HS-5 (cell line): Measurements from ENCODE around the gene KIAA0930.
A peak's percentile ranks its signal among the peaks of the same experiment; 100 is the strongest.

Experiments used
- DNase-seq: peaks from one replicate; pipeline ENCODE4 v3.0.0-alpha.2; 2012; ENCODE audit warnings: low read depth

The KIAA0930 gene

DNA sequence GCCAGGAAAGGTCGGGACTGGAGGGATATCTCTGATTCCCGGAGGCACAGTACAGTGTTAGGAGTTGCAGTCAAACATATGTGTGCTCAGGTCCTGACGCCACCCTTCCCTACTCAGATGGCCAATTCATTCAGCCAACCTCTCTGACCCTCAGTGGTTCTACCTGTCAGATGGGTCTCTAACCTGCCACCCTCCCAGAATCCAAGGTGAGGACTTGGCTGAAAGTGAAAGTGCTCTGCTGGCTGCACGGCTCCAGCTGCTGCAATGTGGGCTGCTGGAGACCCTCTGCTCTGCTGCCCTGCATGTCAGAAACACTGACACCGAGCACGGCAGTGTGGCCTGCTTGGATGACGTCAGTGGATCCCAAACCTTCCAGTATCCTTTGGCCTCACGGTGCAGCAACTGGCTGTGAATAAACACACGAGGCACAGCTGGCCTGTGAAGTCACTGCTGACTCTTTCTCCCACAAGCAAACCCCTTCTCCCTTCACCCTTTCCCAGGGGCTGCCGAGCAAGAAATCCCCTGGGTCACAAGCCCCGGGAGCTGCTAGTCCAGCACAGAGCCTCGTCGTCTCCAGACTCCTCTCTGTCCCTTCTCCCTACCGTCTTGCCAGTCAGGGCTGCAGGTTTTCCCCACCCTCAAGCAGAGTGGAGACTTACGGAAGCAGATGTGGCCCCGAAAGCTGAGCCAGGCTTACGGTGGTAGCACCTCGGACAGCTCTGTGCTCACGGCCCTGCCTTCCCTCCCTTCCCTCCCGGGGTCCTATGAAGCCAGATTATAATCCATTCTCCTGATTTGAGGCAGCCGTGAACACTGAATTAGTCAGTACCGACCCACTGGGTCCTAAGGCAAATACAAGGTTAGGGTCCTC, 24.3 kb downstream of the KIAA0930 start:
- no peak for DNase-seq

DNA sequence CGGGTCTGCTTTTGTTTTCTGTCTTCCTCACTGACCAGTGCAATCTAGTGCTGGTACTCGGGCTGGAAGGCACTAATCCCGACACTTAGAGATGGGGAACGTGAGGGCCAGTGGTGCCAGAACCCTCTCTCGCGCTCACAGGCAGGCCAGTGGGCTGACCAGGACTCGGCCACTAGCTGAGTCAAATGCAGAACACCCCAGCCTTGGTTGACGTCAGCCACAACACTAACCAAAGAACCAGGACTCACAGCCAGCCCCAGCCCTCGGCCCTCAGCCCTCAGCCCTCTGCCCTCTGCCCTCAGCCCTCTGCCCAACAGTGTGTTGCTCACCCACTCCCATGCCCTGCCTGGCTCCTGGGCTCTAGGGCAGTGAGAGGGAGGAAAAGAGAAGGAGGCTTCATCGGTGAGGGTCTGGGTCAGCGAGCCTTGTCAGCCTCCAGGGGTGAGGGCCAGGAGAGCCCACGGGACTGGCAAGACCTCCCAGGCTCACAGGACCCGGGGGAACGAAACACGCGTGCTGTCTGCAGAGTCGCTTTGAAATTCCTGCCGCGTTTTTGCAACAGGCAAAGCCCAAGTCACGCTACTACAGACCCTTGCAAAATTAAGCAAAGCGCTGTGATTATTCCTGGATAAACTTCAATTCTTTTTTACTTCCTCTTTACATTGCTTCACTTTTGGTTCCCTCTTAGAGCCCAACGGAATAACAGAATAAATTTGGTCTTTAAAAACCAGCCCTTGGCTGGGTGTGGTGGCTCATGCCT, 27.5 kb downstream of the KIAA0930 start:
- no peak for DNase-seq

DNA sequence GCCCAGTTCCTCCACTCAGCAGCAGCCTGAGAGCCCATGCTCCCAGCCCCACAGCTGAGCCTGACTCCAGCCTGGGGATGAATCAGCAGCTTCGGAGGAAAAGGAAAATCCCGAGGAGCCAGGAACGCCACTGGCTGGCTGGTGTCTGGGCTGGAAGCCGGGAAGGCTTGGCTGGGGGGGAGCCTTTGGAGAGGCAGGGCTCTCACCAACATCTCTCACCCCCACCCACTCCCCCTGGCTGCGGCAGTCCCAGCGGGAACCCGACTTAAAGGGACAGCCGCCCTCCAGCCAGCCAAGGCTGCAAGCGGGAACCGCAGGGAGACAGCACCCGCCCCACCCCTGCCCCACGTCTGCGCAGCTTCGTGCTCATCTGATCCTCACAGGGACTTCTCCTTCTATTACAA, 28.4 kb downstream of the KIAA0930 start:
- DNase-seq = peak; percentile 61

DNA sequence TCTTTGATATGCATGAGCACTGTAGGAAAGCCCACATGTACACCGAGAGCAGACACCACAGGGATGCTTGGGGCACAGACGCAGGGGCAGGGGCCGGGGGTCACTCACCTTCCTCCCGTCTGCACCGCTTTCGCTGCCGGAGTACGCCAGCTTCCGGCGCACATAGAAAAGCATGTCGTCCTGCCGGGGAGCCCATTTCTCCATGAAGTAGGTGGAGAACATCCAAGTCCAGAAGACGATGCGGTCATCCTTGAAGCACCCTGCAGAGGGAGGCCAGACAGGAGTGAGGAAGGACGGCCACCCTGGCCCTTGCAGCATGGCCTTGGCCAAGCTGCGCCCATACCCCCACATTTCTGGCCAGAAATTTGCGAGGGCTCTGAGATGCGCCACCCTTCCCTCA, 28.8 kb downstream of the KIAA0930 start:
- peak; percentile 14 for DNase-seq

DNA sequence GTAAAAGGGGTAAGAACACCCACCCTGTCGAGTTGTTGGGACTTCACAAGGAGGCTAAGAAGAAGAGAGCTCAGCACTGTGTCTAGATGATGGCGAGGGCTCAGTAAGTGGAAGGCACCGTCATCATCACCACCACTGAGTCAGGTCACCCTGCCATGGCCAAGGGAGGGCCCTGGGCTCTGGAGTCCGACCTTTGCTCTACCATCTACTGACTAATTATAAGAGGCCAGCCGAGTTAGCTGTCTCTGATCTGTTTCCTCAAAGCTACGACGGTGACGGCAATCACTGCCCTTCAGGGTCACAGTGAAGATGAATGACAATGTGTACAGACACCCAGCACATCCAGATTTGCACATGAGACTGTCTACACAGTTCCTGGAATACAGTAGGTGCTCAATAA, 29.3 kb downstream of the KIAA0930 start:
- no peak for DNase-seq

DNA sequence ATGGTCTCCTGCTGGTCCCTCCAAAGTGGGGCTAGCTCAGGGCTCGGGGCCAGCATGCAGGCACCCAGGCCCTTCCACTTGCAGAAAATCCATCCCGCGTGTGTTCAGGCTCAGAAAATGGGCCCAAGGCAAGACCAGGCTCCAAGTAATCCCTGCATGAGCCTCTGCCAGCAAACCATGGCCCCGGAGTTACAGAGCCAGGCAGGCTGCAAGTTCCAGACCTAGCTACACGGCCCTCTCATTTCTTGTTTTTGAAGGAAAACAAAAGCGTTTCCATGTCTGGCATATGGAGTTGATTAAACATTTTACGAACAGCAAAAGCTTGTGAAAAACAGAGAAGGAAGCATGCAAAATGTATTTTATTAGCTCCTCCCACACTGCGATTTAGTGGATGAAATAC, 29.7 kb downstream of the KIAA0930 start:
- DNase-seq = no peak

DNA sequence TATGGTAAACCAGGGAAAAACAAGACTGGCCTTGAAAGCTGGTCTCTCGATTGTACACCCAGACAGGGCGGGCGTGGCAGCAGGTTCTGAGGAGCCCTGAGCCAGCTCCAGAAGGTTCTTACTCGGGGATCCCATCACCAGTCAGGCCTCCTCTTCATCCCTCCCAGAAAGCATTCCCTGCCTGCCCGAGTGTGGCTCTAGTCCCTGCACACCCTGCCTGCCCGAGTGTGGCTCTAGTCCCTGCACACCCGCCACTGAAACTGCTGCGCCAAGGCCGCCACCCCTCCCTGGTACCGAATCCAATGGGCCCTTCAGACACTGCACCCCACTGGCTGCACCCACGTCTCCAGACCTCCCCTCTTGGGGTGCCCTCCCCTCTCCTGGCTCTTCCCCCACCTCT, 30.1 kb downstream of the KIAA0930 start:
- DNase-seq = no peak

DNA sequence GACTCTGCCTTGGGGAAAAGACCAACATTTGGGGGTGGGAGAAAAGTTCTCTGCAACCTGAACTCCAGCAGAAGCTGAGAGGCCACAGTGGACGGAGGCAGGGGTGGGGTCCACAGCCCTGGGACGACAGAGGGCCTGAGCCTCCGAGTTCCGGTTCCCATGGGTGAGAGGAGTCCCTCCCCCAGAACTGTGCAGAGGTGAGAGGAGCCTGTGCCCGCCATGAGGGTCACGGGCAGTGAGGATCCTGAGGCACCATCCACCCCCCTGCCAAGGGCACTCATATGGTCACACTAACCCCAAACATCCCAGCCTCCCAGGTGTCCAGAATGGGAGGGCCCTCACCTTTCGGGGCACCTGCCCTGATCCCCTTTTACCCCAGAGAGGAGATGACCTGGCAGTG, 30.5 kb downstream of the KIAA0930 start:
- DNase-seq = no peak

DNA sequence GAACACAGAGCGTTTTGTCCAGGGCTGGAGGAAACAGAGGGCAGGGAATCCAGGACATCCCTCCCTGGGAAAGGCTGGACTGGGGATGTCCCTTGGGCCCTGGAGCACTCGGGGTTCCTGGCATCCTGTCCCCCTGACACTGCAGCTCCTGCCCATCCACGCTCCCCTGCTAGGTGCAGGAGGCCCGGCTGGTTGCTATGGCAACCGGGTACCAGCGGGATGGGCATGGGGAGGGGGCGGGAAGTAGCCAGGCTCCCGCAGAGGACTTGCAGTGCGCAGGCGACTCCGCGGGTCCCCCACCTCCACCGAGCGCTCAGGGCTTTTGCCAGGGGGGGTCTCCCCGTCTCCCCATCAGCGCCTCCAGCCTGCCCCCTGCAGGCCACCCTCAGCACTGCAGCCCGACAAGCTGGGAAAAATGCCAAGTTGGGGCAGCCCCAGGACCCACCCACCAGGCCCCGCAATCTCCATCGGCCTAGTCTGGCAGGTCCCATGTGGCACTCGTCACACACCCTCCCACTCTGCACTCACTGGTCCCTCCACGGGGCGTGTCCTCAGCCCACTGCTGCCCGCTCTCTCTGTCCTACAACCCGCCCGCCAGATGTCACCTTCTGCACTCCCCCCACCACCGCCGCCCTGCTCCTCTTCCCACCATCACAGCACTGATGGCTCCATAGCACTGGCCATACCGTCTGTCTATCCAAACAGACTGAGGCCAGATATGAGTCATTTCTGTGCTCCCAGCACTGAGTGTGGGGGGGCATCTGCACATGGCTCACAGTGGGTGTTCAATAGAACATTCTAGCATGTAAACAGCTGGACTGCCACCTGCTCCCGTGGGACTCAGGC, 31.5 kb downstream of the KIAA0930 start:
- peak; percentile 34 for DNase-seq

DNA sequence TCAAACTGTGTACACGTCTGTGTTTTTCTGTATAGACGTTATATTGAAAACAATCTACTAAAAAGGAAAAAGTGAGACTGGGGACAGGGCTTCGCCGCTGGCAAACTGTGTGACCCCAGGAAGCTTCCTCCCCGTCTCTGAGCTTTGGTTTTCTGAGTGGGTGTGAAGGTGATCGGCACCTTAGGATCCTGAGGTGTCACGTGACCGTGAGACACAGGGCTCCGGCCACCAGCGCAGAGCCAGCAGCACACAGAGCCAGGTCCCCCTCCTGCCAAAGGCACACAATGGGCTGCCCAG, 32.0 kb downstream of the KIAA0930 start:
- DNase-seq = no peak

DNA sequence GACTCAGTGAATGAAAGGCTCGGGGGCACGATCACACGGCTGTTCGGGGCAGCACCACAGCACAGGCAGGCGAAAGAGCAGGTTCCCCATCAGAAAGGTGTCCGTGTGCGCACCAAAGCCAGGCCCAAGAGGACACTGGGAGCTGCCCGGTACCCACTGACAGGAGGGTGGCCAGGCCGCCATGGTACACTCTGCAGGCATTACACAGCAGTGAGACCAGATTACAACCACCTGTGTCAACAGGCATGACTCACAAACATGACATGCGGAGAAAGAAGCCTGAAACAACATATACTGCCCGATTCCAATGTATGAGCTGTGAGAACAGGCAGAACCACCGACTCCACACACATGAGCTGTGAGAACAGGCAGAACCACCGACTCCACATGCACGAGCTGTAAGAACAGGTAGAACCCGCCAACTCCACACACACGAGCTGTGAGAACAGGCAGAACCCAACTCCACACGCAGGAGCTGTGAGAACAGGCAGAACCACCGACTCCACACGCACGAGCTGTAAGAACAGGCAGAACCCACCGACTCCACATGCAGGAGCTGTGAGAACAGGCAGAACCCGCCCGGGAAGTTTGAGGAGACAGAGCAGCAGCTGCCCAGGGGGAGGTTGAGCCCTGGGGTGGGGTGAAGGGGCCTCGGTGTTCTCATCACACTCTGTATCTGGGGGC, 32.6 kb downstream of the KIAA0930 start:
- DNase-seq = peak; percentile 43

DNA sequence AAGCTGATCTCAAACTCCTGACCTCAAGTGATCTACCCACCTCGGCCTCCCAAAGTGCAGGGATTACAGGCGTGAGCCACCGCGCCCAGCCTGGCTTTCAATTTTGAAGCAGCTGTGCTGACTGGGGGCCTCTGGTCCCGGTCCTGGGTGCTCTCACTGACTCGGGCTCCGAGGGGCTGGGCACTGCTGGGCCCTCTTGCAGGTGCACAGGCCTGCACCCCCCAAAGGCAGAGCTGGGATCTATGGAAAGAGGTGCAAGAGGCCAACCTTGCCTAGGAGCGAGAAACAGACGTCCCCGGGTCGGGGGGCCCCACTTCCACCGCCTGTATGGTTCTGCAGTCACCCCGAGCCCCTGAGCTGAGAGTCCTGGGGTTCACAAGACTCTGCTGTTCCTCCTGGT, 33.2 kb downstream of the KIAA0930 start:
- no peak for DNase-seq

DNA sequence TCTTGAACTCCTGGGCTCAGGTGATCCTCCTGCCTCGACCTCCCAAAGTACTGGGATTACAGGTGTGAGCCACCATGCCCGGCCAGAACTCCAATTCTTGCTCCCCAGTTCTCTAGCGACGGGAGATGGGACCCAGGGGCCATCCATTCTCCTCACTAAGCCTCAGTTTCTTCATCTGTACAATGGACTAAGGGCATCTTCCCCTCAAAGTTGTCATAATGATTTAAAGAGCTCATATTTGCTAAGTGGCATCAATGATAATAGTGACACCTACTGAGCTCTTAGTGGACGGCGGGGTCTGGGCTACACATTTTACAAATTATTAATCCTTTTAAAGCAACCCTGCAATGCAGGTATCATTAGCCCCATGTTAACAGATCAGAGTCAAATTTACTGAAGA, 34.5 kb downstream of the KIAA0930 start:
- no peak for DNase-seq

DNA sequence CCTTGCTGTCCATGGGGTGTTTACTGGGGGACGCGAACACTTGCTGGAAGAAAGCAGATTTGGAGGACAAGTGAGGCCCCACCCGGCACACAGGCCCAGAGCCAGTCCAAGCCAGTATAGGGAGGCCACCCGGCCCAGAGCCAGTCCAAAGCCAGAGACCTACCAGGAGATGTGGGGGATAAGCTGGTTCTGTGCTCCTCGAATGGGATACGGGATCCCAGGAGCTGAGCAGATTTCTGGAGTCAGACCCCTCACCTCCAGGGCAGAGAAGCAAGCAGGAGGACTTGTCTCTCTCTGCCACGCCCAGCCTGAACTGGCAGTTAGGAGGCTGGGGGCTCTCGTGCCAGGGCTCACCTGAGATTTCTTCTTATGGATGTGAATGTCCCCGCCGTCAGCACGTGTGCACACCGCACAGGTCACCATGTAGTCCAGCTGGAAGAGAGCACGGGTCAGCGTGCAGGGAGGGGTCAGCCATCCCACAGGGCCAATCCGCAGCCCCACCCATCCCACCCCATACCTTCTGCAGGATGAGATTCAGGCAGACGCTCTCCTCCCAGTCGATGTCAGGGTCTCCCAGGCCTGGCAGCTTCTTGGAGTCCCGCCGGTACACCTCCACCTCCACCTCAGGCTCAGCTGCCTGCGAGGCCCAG, 35.3 kb downstream of the KIAA0930 start:
- no peak for DNase-seq

DNA sequence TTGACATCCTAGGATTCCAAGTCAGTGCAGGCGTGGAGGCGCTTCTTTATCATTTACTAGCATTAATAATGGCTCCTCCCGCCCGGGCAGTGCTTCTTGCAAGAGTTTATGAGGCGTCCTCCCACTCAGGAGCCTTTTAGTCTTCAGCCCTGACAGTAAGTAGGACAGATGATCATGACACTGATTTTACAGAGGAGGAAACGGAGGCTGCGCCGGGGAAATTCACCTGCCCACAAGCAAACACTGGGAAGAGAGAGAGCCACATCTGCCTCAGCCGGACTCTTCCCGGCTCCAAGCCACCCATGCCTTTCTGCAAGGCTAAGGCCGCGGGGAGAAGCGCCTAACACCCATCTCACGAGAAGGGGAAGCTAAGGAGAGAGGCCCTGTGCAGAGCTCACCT, 35.9 kb downstream of the KIAA0930 start:
- DNase-seq = no peak

DNA sequence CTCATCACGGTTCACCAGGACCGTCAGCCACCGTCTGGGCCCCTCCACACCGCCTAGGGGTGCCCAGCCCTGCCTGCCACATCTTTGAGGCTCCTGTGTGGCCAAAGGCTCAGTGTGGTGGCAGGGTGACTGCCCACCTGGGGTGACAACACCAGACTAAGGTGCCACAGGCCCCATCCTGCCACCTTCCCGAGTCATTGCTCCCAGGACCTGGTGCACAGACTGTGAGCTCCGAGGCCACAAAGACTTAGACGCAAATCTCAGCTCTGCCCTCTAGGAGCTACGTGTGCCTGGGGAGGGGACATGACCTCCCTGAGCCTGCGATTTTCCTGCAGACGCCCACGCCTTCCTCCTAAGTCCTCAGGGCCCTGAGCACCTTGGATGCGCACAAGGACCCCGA, 36.5 kb downstream of the KIAA0930 start:
- no peak for DNase-seq

DNA sequence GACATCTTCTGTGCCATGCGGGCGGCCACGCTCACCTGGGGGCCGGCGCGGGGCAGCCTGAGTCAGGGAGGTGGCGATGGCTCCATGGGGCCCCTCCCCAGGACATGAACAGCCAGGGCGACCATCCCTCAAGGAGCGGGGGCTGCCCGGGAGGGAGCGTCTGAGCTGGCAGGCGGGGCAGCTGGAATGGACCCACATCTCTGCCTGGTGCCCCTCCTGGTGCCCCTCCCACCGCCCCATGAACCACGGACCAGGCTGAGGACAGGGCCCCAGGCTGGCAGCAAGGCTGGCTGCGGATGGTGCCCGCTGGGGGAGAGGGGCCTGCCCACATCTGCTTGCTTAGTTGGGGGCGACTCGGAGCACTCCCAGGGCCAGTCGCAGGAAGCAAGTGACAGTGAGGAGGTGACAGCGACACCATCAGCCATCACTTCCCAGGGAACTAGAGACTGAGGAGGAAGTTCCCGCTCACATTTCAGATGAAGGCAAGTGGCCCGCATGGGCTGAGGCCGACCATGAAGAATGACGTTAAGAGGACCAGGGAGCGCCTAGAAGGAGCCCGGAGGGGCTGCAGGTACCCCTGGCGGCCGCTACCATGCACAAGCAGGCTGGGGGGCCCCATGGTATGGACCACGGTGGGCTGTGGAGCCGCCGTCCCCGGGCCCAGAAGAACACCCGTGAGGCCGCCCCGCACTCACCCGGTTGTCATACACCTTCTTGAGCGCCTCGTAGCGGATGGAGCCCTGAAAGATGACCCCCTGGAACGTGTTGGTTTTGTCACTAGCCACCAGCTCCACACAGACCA, 37.3 kb downstream of the KIAA0930 start:
- DNase-seq = no peak

DNA sequence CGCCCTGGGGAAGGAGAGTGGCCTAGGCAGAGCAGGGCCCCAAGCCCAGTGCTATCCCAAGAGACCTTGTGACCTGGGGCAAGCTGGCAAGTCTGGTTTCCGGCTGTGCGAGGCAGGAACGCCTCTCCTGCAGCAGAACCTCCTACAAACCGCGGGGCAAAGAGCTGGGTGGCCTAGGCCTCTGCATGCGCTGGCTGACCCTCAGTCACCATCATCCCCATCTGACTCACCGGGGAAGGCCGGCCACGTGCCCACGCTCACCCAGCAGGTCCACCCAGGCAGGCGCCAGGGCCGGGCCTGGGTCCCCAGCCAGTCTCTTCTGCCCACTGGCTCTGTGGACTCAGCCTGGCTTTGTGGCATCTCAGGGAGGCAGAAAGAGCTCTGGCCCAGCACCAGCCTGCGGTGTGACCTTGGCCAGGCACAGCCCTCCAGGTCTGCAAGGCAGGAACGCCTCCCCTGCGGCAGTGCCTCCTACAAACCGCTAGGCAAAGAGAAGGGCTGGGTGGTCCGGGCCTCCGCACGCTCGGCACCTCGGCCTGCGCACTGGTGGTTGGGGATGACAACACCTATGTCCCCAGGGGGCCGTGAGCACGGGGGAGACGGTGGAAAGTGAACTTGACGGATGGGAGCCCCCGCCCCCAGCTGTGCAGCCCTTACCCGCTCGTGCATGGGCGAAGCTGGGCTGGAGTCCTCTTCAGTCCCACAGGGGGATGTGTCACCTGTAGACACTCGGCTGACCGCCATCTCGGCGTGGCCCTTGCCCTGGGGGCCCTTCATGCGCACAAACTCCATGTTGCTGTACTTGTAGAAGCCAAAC, 38.2 kb downstream of the KIAA0930 start:
- DNase-seq = no peak

DNA sequence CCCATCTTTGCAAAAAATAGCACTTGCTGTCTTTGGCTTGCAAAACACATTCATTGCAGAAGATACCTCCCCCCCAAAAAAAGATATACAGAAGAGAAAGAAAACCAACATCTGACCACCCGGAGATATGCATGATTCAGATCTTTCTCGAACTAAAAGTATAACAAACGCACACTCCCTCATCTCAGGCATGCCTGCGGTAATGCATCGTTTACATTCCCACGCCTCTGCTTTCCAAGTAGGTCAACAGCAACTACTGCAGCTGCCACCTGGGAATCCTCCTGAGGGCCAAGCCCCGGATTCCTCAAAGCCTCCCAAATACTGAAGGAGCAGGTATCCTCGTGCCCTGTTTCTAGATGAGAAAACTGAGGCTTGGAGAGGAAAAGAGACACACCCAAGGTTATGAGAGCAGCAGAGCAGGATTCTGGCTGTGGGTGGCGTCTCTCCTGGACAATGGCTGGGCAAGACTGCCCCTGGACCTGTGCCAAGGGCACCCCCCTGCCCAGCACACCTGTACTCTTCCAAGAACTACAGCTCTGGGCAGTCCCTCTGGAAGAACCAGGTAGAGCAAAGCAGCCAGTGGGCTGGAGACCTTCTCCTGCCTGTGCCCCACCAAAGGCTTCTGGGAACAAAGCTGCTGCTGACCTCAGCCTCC, 38.9 kb downstream of the KIAA0930 start:
- no peak for DNase-seq
